K562 (cell line): ENCODE results near the gene TAAR9. TPM values are rescaled to one million over a fixed set of nuclear protein-coding genes. Genes with fewer than 3 reads are reported as not detected.

Experiments
- ATAC-seq: fragments of 200-7000 bp; cut with Tn5 transposase; 3 replicates; pipeline ENCODE4 v1.9.1; 2020; ENCODE audit warnings: moderate library complexity
- BruUV-seq: library from RNA; stranded (reverse); fragments of 400-500 nt; replicated peaks from 2 replicates; lab custom pipeline; 2021; lab: Mats Ljungman, UMichigan
- CTCF ChIA-PET: fragments of 300-600 bp; formaldehyde crosslinking; extraction: SDS; loops from one replicate; lab custom pipeline; 2021; ENCODE audit warnings: low intra/inter-chr PET ratio; lab: Yijun Ruan, JAX
- POLR2A ChIA-PET: fragments of 300-600, 350-650 bp; sonication (Branson Sonifier 250); formaldehyde crosslinking; extraction: SDS; loops from one replicate; lab custom pipeline; 2021; ENCODE audit warnings: antibody characterized with exemption, inconsistent platforms; lab: Yijun Ruan, JAX
- DNase-seq, 4 experiments: peaks; one replicate each; pipeline versions ENCODE4 v3.0.0 to v3.0.0-alpha.2; 2011 to 2018; ENCODE audit warnings: low spot score in 3 of 4, mixed read lengths in 3 of 4; ENCODE audit errors: extremely low read depth in 1 of 4
- FAIRE-seq: peaks from 2 replicates; lab custom pipeline; 2011; peaks lifted over from hg19 to GRCh38; lab: Jason Lieb, UNC
- H2AFZ ChIP-seq: 2 replicates; pipeline ENCODE4 v1.6.0; 2011; ENCODE audit warnings: low read depth, low read length, control low read depth, inconsistent platforms
- H3K27ac ChIP-seq: fragments of 200-600 bp; 3 replicates; pipeline ENCODE4 v1.8.0; 2011; ENCODE audit warnings: low read depth, mild to moderate bottlenecking, control low read depth, inconsistent platforms, low read length, moderate library complexity, mixed read lengths; ENCODE audit errors: extremely low read depth
- H3K27me3 ChIP-seq, 2 experiments: fragments of 300-600 bp in 1 of 2; 2 replicates in 1 of 2; 3 replicates in 1 of 2; pipeline versions ENCODE4 v1.6.0 to v1.8.0; 2011; ENCODE audit warnings: inconsistent platforms in 2 of 2, low read length in 2 of 2, mild to moderate bottlenecking in 1 of 2, mixed read lengths in 1 of 2, moderate library complexity in 1 of 2; ENCODE audit not compliant: control insufficient read depth in 2 of 2, insufficient read depth in 2 of 2
- H3K36me3 ChIP-seq: fragments of 300-600 bp; 3 replicates; pipeline ENCODE4 v1.8.0; 2011; ENCODE audit warnings: mild to moderate bottlenecking, low read length, inconsistent platforms; ENCODE audit not compliant: control insufficient read depth, insufficient read depth
- H3K4me1 ChIP-seq, 2 experiments: fragments of 200-600 bp in 1 of 2; replicated peaks in 1 of 2; 2 replicates in 1 of 2; 3 replicates in 1 of 2; pipeline versions ENCODE4 v1.5.1 to v1.8.0; 2011; ENCODE audit warnings: inconsistent platforms in 2 of 2, low read length in 2 of 2, mild to moderate bottlenecking in 1 of 2, mixed read lengths in 1 of 2, moderate library complexity in 1 of 2; ENCODE audit not compliant: control insufficient read depth in 2 of 2, insufficient read depth in 2 of 2
- H3K4me2 ChIP-seq: 2 replicates; pipeline ENCODE4 v1.6.1; 2011; ENCODE audit warnings: low read length, control low read depth, inconsistent platforms, mixed read lengths; ENCODE audit not compliant: insufficient read depth
- H3K4me3 ChIP-seq: fragments of 200-600 bp; sonication (generic), shearing (Covaris generic); 2 replicates; pipeline ENCODE4 v1.5.1; 2016; ENCODE audit warnings: control low read depth, inconsistent platforms
- H3K79me2 ChIP-seq: fragments of 200-600 bp; 3 replicates; pipeline ENCODE4 v1.8.0; 2011; ENCODE audit warnings: low read length, inconsistent platforms; ENCODE audit not compliant: control insufficient read depth, insufficient read depth
- H3K9ac ChIP-seq, 2 experiments: 2 replicates each; pipeline versions ENCODE4 v1.6.0 to v1.6.1; 2011; ENCODE audit warnings: low read depth in 2 of 2, low read length in 2 of 2, control low read depth in 1 of 2, inconsistent platforms in 1 of 2, mild to moderate bottlenecking in 1 of 2, mixed read lengths in 1 of 2; ENCODE audit not compliant: insufficient read depth in 1 of 2
- H3K9me1 ChIP-seq: one replicate; pipeline ENCODE4 v1.6.0; 2011; ENCODE audit warnings: inconsistent platforms, mild to moderate bottlenecking, low read length, moderate library complexity; ENCODE audit not compliant: control insufficient read depth, insufficient read depth
- H3K9me3 ChIP-seq: replicated peaks from 2 replicates; pipeline ENCODE4 v1.5.1; 2011; ENCODE audit warnings: low read depth, low read length, inconsistent platforms; ENCODE audit not compliant: control insufficient read depth, insufficient read depth
- H4K20me1 ChIP-seq: replicated peaks from 2 replicates; pipeline ENCODE4 v1.6.1; 2011; ENCODE audit warnings: low read length, inconsistent platforms, mixed read lengths; ENCODE audit not compliant: control insufficient read depth, insufficient read depth
- CEBPG ChIP-seq, 3 experiments: fragments of 200-800 bp in 1 of 3; sonication (Bioruptor generic) in 1 of 3; sonication (generic) in 1 of 3; formaldehyde crosslinking in 1 of 3; IDR thresholded peaks in 2 of 3; conservative IDR thresholded peaks in 1 of 3; 2 replicates each; pipeline versions ENCODE4 v1.6.1 to v1.8.0; 2016 to 2022; ENCODE audit warnings: missing compliant biosample characterization in 2 of 3, missing genetic modification characterization in 2 of 3, mild to moderate bottlenecking in 1 of 3, missing genetic modification reagents in 1 of 3
- CREBBP ChIP-seq: IDR thresholded peaks from one replicate; pipeline ENCODE4 v1.6.1; 2012; ENCODE audit warnings: low read depth, mild to moderate bottlenecking, control low read depth, inconsistent platforms, low read length
- E2F3 ChIP-seq: fragments of 250-450 bp; sonication (Bioruptor Pico); IDR thresholded peaks from 2 replicates; pipeline ENCODE4 v1.4.0; 2020; ENCODE audit warnings: mild to moderate bottlenecking
- HSF4 ChIP-seq: fragments of 250-450 bp; sonication (Bioruptor Pico); IDR thresholded peaks from 2 replicates; pipeline ENCODE4 v2.1.2; 2022; ENCODE audit warnings: mild to moderate bottlenecking, moderate library complexity, borderline replicate concordance
- MCM2 ChIP-seq: fragments of 450-650 bp; IDR thresholded peaks from 2 replicates; pipeline ENCODE4 v1.6.1; 2017; ENCODE audit warnings: low read depth, mild to moderate bottlenecking
- NCOA2 ChIP-seq, 2 experiments: fragments of 450-650 bp; IDR thresholded peaks; 2 replicates each; pipeline ENCODE4 v1.6.1; 2018; ENCODE audit warnings: mild to moderate bottlenecking in 2 of 2, moderate library complexity in 1 of 2; ENCODE audit not compliant: partially characterized antibody in 2 of 2
- NR2C1 ChIP-seq, 2 experiments: fragments of 450-650 bp; IDR thresholded peaks; 2 replicates each; pipeline ENCODE4 v1.6.1; 2017; ENCODE audit warnings: mild to moderate bottlenecking in 2 of 2, antibody characterized with exemption in 1 of 2, inconsistent platforms in 1 of 2, missing compliant biosample characterization in 1 of 2, missing genetic modification characterization in 1 of 2
- SIN3A ChIP-seq, 2 experiments: fragments of 150-350 bp in 1 of 2; IDR thresholded peaks; 2 replicates each; pipeline ENCODE4 v1.6.1; 2011 to 2016; ENCODE audit warnings: borderline replicate concordance in 2 of 2, low read depth in 2 of 2, low read length in 2 of 2, mild to moderate bottlenecking in 2 of 2, moderate library complexity in 2 of 2; ENCODE audit not compliant: control insufficient read depth in 1 of 2
- SMAD4 ChIP-seq: fragments of 250-450 bp; sonication (Bioruptor Pico); conservative IDR thresholded peaks from 2 replicates; pipeline ENCODE4 v1.8.0; 2021; ENCODE audit warnings: inconsistent platforms, mild to moderate bottlenecking, moderate library complexity
- SMARCB1 ChIP-seq: IDR thresholded peaks from 2 replicates; pipeline ENCODE4 v1.6.1; 2011; ENCODE audit warnings: improper control_type of control experiment, low read depth; ENCODE audit not compliant: insufficient read length
- SOX6 ChIP-seq: fragments of 450-650 bp; IDR thresholded peaks from 2 replicates; pipeline ENCODE4 v1.6.1; 2014; ENCODE audit warnings: mild to moderate bottlenecking
- ZC3H11A ChIP-seq: IDR thresholded peaks from 2 replicates; pipeline ENCODE4 v1.6.1; 2012; ENCODE audit warnings: low read depth, low read length, improper control_type of control experiment
- ZKSCAN1 ChIP-seq: fragments of 150-350 bp; IDR thresholded peaks from 2 replicates; pipeline ENCODE4 v1.6.1; 2016; ENCODE audit warnings: low read depth, low read length
- WGBS: fragments of 100-300 bp; shearing (Covaris generic); methylation state at CpG from one replicate; pipeline ENCODE4 v1.1.6; 2016; ENCODE audit warnings: low coverage, mixed read lengths; ENCODE audit not compliant: insufficient coverage; ENCODE audit errors: missing lambda C conversion rate; 5-methylcytosine and 5-hydroxymethylcytosine counted together
- in situ Hi-C: fragments of 300-500 bp; cut with MboI; formaldehyde crosslinking; loops from 4 replicates; pipeline ENCODE4 v1.15.0; 2018; ENCODE audit warnings: inconsistent platforms, mixed read lengths
- intact Hi-C: fragments of 100-400 bp; cut with micrococcal nuclease; formaldehyde crosslinking; loops from 2 replicates; pipeline ENCODE4 v1.14.2; 2022
- polyA plus RNA-seq, 8 experiments: library from polyadenylated mRNA; depleted of rRNA in 4 of 8; stranded (reverse) in 5 of 8; unstranded in 3 of 8; fragments of >200 nt; fragmentation: Nextera tagmentation in 2 of 8; fragmentation: Illumina TruSeq in 1 of 8; extraction: Ambion mirVana in 2 of 8; extraction: Trizol in 1 of 8; gene quantifications; 2 replicates each; pipeline versions ENCODE4 v1.2.1 to v1.2.3, GENCODE V29; 2011 to 2014; ENCODE audit warnings: inconsistent platforms in 1 of 8, missing spikeins in 1 of 8
- total RNA-seq, 7 experiments: library from RNA; depleted of rRNA in 6 of 7; stranded (reverse); fragments of >200 nt in 6 of 7; fragmentation: Illumina TruSeq in 2 of 7; extraction: Trizol in 2 of 7; gene quantifications; 2 replicates each; pipeline versions ENCODE4 v1.2.1 to v1.2.3, GENCODE V29; 2011 to 2021; ENCODE audit warnings: low replicate concordance in 1 of 7
- TF ChIP-seq, protein P1 (sequence below), 2 experiments: IDR thresholded peaks; 2 replicates each; pipeline ENCODE4 v1.6.1; 2011; ENCODE audit warnings: borderline replicate concordance in 1 of 2, control low read depth in 1 of 2, low read depth in 1 of 2, low read length in 1 of 2, mild to moderate bottlenecking in 1 of 2, mixed read lengths in 1 of 2, moderate library complexity in 1 of 2; ENCODE audit not compliant: insufficient read depth in 1 of 2, insufficient read length in 1 of 2, poor library complexity in 1 of 2, severe bottlenecking in 1 of 2; ENCODE audit errors: extremely low read depth in 1 of 2
- TF ChIP-seq, protein P2 (sequence below): fragments of 250-450 bp; sonication (Bioruptor Pico); IDR thresholded peaks from 2 replicates; pipeline ENCODE4 v1.5.0; 2021
- TF ChIP-seq, protein P3 (sequence below), 2 experiments: fragments of 450-650 bp in 1 of 2; sonication (generic) in 1 of 2; formaldehyde crosslinking; conservative IDR thresholded peaks; 2 replicates each; pipeline versions ENCODE4 v1.4.0 to v1.8.1; 2020 to 2022; ENCODE audit warnings: mild to moderate bottlenecking in 1 of 2, missing genetic modification reagents in 1 of 2
- TF ChIP-seq, protein P4 (sequence below): fragments of 450-650 bp; IDR thresholded peaks from 2 replicates; pipeline ENCODE4 v1.6.1; 2016; ENCODE audit warnings: missing biosample characterization, missing genetic modification characterization
- TF ChIP-seq, protein P5 (sequence below): sonication (generic); formaldehyde crosslinking; IDR thresholded peaks from 2 replicates; pipeline ENCODE4 v1.5.0; 2020; ENCODE audit warnings: missing genetic modification reagents

TAAR9 gene
- total and polyA plus RNA-seq, 9 of the 15 experiments (the other 6 are each of a cell fraction or from before 2014, with no cell fraction given): not detected

DNA sequence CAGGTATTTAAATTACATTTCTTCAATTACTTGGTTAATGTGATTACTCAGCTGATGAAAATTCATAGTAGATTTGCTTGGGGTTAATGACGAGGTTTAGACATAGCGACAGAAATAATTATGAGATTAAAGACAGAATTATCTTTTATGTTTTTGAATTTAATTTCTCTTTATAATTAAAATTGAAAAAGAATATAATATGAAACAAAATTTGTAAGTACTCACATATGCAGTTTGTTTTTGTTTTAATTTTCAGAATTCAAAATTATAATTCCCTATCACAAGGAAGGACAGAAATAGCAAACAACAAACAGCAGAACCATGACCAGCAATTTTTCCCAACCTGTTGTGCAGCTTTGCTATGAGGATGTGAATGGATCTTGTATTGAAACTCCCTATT, 14.3 kb downstream of the TAAR9 start, which contains the start of gene TAAR8:
Gene TAAR8 (plus strand): TSS at position 301 of the 400 bp plus-strand sequence. CDS start 21 bp downstream, at position 322.
- H2AFZ ChIP-seq: no peak within 1 kb of the TSS
- TF ChIP-seq, protein P1, sequence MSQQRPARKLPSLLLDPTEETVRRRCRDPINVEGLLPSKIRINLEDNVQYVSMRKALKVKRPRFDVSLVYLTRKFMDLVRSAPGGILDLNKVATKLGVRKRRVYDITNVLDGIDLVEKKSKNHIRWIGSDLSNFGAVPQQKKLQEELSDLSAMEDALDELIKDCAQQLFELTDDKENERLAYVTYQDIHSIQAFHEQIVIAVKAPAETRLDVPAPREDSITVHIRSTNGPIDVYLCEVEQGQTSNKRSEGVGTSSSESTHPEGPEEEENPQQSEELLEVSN (IDR thresholded peaks at IDR 0.05; ENCODE audit: borderline replicate concordance in 1 of 2, extremely low read depth in 1 of 2, insufficient read depth in 1 of 2, insufficient read length in 1 of 2, low read depth in 1 of 2, low read length in 1 of 2, poor library complexity in 1 of 2, severe bottlenecking in 1 of 2): no peak
- TF ChIP-seq ZKSCAN1: no peak
- no peak for TF ChIP-seq CREBBP
- TF ChIP-seq HSF4 (CRISPR knock-in tag): no peak
- TF ChIP-seq SOX6: no peak
- TF ChIP-seq SMAD4: no peak
- TF ChIP-seq NCOA2 (IDR thresholded peaks at IDR 0.05; ENCODE audit: partially characterized antibody in 2 of 2): no peak
- TF ChIP-seq CEBPG (CRISPR knock-in tag; IDR thresholded peaks at IDR 0.05): no peak
- TF ChIP-seq CEBPG (tag; conservative IDR thresholded peaks at IDR 0.05 in 1 of 2, IDR thresholded peaks at IDR 0.05 in 1 of 2): no peak
- TF ChIP-seq NR2C1 (IDR thresholded peaks at IDR 0.05): no peak
- TF ChIP-seq NR2C1 (tag; IDR thresholded peaks at IDR 0.05): no peak
- TF ChIP-seq SIN3A (IDR thresholded peaks at IDR 0.05; ENCODE audit: borderline replicate concordance in 2 of 2, control insufficient read depth in 1 of 2, low read depth in 2 of 2, low read length in 2 of 2): no peak
- no peak for TF ChIP-seq SMARCB1
- TF ChIP-seq, protein P2, sequence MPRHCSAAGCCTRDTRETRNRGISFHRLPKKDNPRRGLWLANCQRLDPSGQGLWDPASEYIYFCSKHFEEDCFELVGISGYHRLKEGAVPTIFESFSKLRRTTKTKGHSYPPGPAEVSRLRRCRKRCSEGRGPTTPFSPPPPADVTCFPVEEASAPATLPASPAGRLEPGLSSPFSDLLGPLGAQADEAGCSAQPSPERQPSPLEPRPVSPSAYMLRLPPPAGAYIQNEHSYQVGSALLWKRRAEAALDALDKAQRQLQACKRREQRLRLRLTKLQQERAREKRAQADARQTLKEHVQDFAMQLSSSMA (CRISPR knock-in tag): no peak
- TF ChIP-seq, protein P3, sequence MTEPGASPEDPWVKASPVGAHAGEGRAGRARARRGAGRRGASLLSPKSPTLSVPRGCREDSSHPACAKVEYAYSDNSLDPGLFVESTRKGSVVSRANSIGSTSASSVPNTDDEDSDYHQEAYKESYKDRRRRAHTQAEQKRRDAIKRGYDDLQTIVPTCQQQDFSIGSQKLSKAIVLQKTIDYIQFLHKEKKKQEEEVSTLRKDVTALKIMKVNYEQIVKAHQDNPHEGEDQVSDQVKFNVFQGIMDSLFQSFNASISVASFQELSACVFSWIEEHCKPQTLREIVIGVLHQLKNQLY (CRISPR knock-in tag; conservative IDR thresholded peaks at IDR 0.05): no peak
- TF ChIP-seq, protein P4, sequence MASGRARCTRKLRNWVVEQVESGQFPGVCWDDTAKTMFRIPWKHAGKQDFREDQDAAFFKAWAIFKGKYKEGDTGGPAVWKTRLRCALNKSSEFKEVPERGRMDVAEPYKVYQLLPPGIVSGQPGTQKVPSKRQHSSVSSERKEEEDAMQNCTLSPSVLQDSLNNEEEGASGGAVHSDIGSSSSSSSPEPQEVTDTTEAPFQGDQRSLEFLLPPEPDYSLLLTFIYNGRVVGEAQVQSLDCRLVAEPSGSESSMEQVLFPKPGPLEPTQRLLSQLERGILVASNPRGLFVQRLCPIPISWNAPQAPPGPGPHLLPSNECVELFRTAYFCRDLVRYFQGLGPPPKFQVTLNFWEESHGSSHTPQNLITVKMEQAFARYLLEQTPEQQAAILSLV (tag): no peak
- TF ChIP-seq MCM2: no peak
- TF ChIP-seq, protein P5, sequence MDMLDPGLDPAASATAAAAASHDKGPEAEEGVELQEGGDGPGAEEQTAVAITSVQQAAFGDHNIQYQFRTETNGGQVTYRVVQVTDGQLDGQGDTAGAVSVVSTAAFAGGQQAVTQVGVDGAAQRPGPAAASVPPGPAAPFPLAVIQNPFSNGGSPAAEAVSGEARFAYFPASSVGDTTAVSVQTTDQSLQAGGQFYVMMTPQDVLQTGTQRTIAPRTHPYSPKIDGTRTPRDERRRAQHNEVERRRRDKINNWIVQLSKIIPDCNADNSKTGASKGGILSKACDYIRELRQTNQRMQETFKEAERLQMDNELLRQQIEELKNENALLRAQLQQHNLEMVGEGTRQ: no peak
- no peak for TF ChIP-seq E2F3
- no peak for TF ChIP-seq ZC3H11A
- TF ChIP-seq, all 486 proteins: peak for 0
- POLR2A ChIA-PET: no interaction called here
- DNase-seq: no peak
- CTCF ChIA-PET: no interaction called here
- H3K4me3 ChIP-seq: no peak within 1 kb of the TSS
- intact Hi-C loops (no loop called here), in situ Hi-C loops (no loop called here)
- H3K36me3 ChIP-seq: no peaks in the 10 kb centered on the region
- peaks cover 2 to 12% of the 10 kb centered on the region in 2 experiments; a peak in 3 of 5 replicates for H3K27me3 ChIP-seq
- no TSS peak for BruUV-seq
- H3K79me2 ChIP-seq: no peaks in the 10 kb centered on the region
- no peaks in the 10 kb centered on the region for H3K9me1 ChIP-seq
- no peak within 1 kb of the TSS for H3K27ac ChIP-seq
- no peaks in the 10 kb centered on the region for H4K20me1 ChIP-seq
- H3K9ac ChIP-seq: 0 out of 4 replicates have a peak within 1 kb of the TSS, but pooled peaks of 1 of the 2 experiments have one; percentile 9
- no peak for ATAC-seq
- FAIRE-seq: no peak
- H3K9me3 ChIP-seq: no peaks in the 10 kb centered on the region
- no peaks in the 10 kb centered on the region for H3K4me1 ChIP-seq
- H3K4me2 ChIP-seq: no peak within 1 kb of the TSS
- WGBS: 0% methylated on average over 2 of the region's 2 CpGs
